HCT116 (cell line): ENCODE results near the gene TFDP1. TPM values are rescaled to one million over a fixed set of nuclear protein-coding genes. Genes with fewer than 3 reads are reported as not detected.

Experiments
- ATAC-seq: fragments of 200-7000 bp; cut with Tn5 transposase; 2 replicates; pipeline ENCODE4 v1.9.1; 2020; ENCODE audit warnings: mild to moderate bottlenecking, moderate library complexity
- BruUV-seq: library from RNA; stranded (reverse); fragments of 400-500 nt; replicated peaks from 2 replicates; lab custom pipeline; 2021; lab: Mats Ljungman, UMichigan
- CTCF ChIA-PET: fragments of 300-600 bp; sonication (Branson Sonifier 250); formaldehyde crosslinking; loops from one replicate; lab custom pipeline; 2021; ENCODE audit warnings: antibody characterized with exemption; lab: Charles Lee
- POLR2A ChIA-PET: fragments of 300-600, 350-600 bp; sonication (Branson Sonifier 250); formaldehyde crosslinking; loops from one replicate; lab custom pipeline; 2021; ENCODE audit warnings: antibody characterized with exemption; lab: Charles Lee
- RAD21 ChIA-PET, 2 experiments: fragments of 300-600 bp; sonication (Branson Sonifier 250); formaldehyde crosslinking; loops; one replicate each; lab custom pipeline; 2023; ENCODE audit warnings: low total read pairs in 2 of 2; ENCODE audit not compliant: uncharacterized antibody in 2 of 2, unreplicated experiment in 2 of 2, low non-redundant PET in 1 of 2; lab: Charles Lee
- DNase-seq: peaks from one replicate; pipeline ENCODE4 v3.0.0-alpha.2; 2010; ENCODE audit warnings: low read depth, low spot score
- H2AFZ ChIP-seq: fragments of 200-600 bp; shearing (Covaris generic), sonication (generic); 2 replicates; pipeline ENCODE4 v1.6.1; 2017; ENCODE audit warnings: low read depth, mixed run types, mixed read lengths, antibody characterized with exemption, low read length; ENCODE audit not compliant: poor library complexity, severe bottlenecking
- H3K27ac ChIP-seq: 2 replicates; pipeline ENCODE4 v1.5.1; 2012; ENCODE audit warnings: low read depth, low read length
- H3K27me3 ChIP-seq: fragments of 200-600 bp; sonication (generic); 2 replicates; pipeline ENCODE4 v1.6.1; 2016; ENCODE audit warnings: mixed run types, low read length, mixed read lengths; ENCODE audit not compliant: insufficient read depth
- H3K36me3 ChIP-seq, 2 experiments: fragments of 200-500 bp in 1 of 2; fragments of 200-600 bp in 1 of 2; sonication (Bioruptor generic) in 1 of 2; sonication (generic) in 1 of 2; 2 replicates each; pipeline versions ENCODE4 v1.5.1 to v1.6.1; 2014 to 2016; ENCODE audit warnings: low read length in 2 of 2, inconsistent platforms in 1 of 2, mixed read lengths in 1 of 2, mixed run types in 1 of 2; ENCODE audit not compliant: insufficient read depth in 2 of 2, control insufficient read depth in 1 of 2
- H3K4me1 ChIP-seq, 2 experiments: fragments of 200-600 bp in 1 of 2; sonication (generic) in 1 of 2; 2 replicates each; pipeline versions ENCODE4 v1.5.1 to v1.6.1; 2012 to 2017; ENCODE audit warnings: low read length in 2 of 2, inconsistent platforms in 1 of 2, mild to moderate bottlenecking in 1 of 2, mixed read lengths in 1 of 2, mixed run types in 1 of 2, moderate library complexity in 1 of 2; ENCODE audit not compliant: insufficient read depth in 2 of 2, control insufficient read depth in 1 of 2
- H3K4me2 ChIP-seq: fragments of 200-600 bp; sonication (generic); 2 replicates; pipeline ENCODE4 v1.6.1; 2017; ENCODE audit warnings: mixed run types, low read length, mixed read lengths
- H3K4me3 ChIP-seq, 2 experiments: fragments of 200-600 bp in 1 of 2; sonication (generic) in 1 of 2; replicated peaks in 1 of 2; 2 replicates each; pipeline ENCODE4 v1.5.1; 2011 to 2016; ENCODE audit warnings: low read length in 2 of 2, control low read depth in 1 of 2, low read depth in 1 of 2, mild to moderate bottlenecking in 1 of 2, mixed read lengths in 1 of 2, mixed run types in 1 of 2
- H3K79me2 ChIP-seq: fragments of 200-600 bp; sonication (generic); 2 replicates; pipeline ENCODE4 v1.6.1; 2017; ENCODE audit warnings: mild to moderate bottlenecking, mixed run types, low read length, moderate library complexity, mixed read lengths; ENCODE audit not compliant: insufficient read depth
- H3K9ac ChIP-seq: fragments of 200-600 bp; sonication (generic); 2 replicates; pipeline ENCODE4 v1.6.1; 2016; ENCODE audit warnings: low read length, mixed read lengths
- H3K9me2 ChIP-seq: fragments of 200-600 bp; sonication (generic), shearing (Covaris generic); 2 replicates; pipeline ENCODE4 v1.6.1; 2017; ENCODE audit warnings: mixed run types, mild to moderate bottlenecking, moderate library complexity; ENCODE audit not compliant: insufficient read depth
- H3K9me3 ChIP-seq, 2 experiments: fragments of 200-500 bp in 1 of 2; fragments of 200-600 bp in 1 of 2; sonication (Bioruptor generic) in 1 of 2; sonication (generic) in 1 of 2; 2 replicates each; pipeline ENCODE4 v1.6.1; 2014 to 2017; ENCODE audit warnings: low read length in 2 of 2, mixed read lengths in 2 of 2, inconsistent platforms in 1 of 2, low read depth in 1 of 2, mild to moderate bottlenecking in 1 of 2, mixed run types in 1 of 2, moderate library complexity in 1 of 2; ENCODE audit not compliant: control insufficient read depth in 1 of 2, insufficient read depth in 1 of 2
- H4K20me1 ChIP-seq: fragments of 200-600 bp; sonication (generic), shearing (Covaris generic); 2 replicates; pipeline ENCODE4 v1.6.1; 2017; ENCODE audit warnings: mixed run types, mild to moderate bottlenecking, moderate library complexity; ENCODE audit not compliant: insufficient read depth
- CBX3 ChIP-seq: IDR thresholded peaks from 2 replicates; pipeline ENCODE4 v1.6.1; 2012; ENCODE audit warnings: low read depth
- CEBPB ChIP-seq: IDR thresholded peaks from 2 replicates; pipeline ENCODE4 v1.6.1; 2012; ENCODE audit warnings: low read depth
- ELF1 ChIP-seq: IDR thresholded peaks from 2 replicates; pipeline ENCODE4 v1.6.1; 2012; ENCODE audit warnings: low read depth, borderline replicate concordance
- FOSL1 ChIP-seq: IDR thresholded peaks from 2 replicates; pipeline ENCODE4 v1.6.1; 2012; ENCODE audit warnings: low read depth
- JUND ChIP-seq: IDR thresholded peaks from 2 replicates; pipeline ENCODE4 v1.6.1; 2012
- POLR2A ChIP-seq: IDR thresholded peaks from 2 replicates; pipeline ENCODE4 v1.7.0; 2011; ENCODE audit warnings: borderline replicate concordance; ENCODE audit not compliant: insufficient read depth, insufficient read length; ENCODE audit errors: extremely low read depth
- TCF7L2 ChIP-seq: IDR thresholded peaks from 2 replicates; pipeline ENCODE4 v1.7.0; 2011; ENCODE audit warnings: borderline replicate concordance, inconsistent platforms; ENCODE audit not compliant: insufficient read depth, insufficient read length; ENCODE audit errors: extremely low read depth
- ZFX ChIP-seq: fragments of 450-650 bp; IDR thresholded peaks from 2 replicates; pipeline ENCODE4 v1.6.1; 2017
- intact Hi-C: fragments of 100-400 bp; cut with micrococcal nuclease; formaldehyde crosslinking; loops from 2 replicates; pipeline ENCODE4 v1.10.0; 2022
- total RNA-seq: library from RNA; stranded (reverse); gene quantifications from one replicate; pipeline ENCODE4 v1.2.1, GENCODE V29; 2021; ENCODE audit not compliant: unreplicated experiment
- TF ChIP-seq, protein P1 (sequence below): IDR thresholded peaks from 2 replicates; pipeline ENCODE4 v1.6.1; 2012
- TF ChIP-seq, protein P2 (sequence below), 3 experiments: fragments of 200-600 bp in 1 of 3; sonication (generic) in 1 of 3; IDR thresholded peaks in 2 of 3; conservative IDR thresholded peaks in 1 of 3; 2 replicates each; pipeline ENCODE4 v1.5.1; 2012 to 2017; ENCODE audit warnings: low read depth in 2 of 3, low read length in 2 of 3, antibody characterized with exemption in 1 of 3, borderline replicate concordance in 1 of 3, control low read depth in 1 of 3, mild to moderate bottlenecking in 1 of 3, mixed read lengths in 1 of 3, mixed run types in 1 of 3, moderate library complexity in 1 of 3; ENCODE audit not compliant: insufficient read depth in 1 of 3
- TF ChIP-seq, protein P3 (sequence below): IDR thresholded peaks from 2 replicates; pipeline ENCODE4 v1.6.1; 2012; ENCODE audit warnings: low read depth

The TFDP1 gene
- total RNA-seq, 1 experiment from 2014 or later: 169 TPM

GRCh38 chr13:113564331-113565023, 20.1 kb upstream of the TFDP1 start:
- ChIA-PET CTCF (interaction anchor here (1.1 kb wide), 1 partner anchor 383 kb away, joined by 3 read pairs; no protein-coding TSS in a partner anchor), POLR2A (no interaction called here), RAD21 (no interaction called here)
- Histone ChIP-seq H3K9me3 (no peaks in the 10 kb centered on the region), H3K27ac (no peak overlapping the region), H2AFZ (no peak overlapping the region), H3K4me1 (peaks cover 0 to 11% of the 10 kb centered on the region in 2 experiments; a peak in 1 of 4 replicates), H3K79me2 (no peaks in the 10 kb centered on the region), H3K9me2 (no peaks in the 10 kb centered on the region), H4K20me1 (no peaks in the 10 kb centered on the region), H3K27me3 (no peaks in the 10 kb centered on the region), H3K4me2 (no peak overlapping the region), H3K4me3 (no peak overlapping the region), H3K9ac (no peak overlapping the region), H3K36me3 (no peaks in the 10 kb centered on the region)
- BruUV-seq: no TSS peak
- TF ChIP-seq ZFX: no peak
- TF ChIP-seq CEBPB: no peak
- TF ChIP-seq JUND: no peak
- TF ChIP-seq TCF7L2: no peak
- TF ChIP-seq, protein P1, sequence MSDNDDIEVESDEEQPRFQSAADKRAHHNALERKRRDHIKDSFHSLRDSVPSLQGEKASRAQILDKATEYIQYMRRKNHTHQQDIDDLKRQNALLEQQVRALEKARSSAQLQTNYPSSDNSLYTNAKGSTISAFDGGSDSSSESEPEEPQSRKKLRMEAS: no peak
- TF ChIP-seq POLR2A: no peak
- TF ChIP-seq, protein P2, sequence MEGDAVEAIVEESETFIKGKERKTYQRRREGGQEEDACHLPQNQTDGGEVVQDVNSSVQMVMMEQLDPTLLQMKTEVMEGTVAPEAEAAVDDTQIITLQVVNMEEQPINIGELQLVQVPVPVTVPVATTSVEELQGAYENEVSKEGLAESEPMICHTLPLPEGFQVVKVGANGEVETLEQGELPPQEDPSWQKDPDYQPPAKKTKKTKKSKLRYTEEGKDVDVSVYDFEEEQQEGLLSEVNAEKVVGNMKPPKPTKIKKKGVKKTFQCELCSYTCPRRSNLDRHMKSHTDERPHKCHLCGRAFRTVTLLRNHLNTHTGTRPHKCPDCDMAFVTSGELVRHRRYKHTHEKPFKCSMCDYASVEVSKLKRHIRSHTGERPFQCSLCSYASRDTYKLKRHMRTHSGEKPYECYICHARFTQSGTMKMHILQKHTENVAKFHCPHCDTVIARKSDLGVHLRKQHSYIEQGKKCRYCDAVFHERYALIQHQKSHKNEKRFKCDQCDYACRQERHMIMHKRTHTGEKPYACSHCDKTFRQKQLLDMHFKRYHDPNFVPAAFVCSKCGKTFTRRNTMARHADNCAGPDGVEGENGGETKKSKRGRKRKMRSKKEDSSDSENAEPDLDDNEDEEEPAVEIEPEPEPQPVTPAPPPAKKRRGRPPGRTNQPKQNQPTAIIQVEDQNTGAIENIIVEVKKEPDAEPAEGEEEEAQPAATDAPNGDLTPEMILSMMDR (IDR thresholded peaks at IDR 0.05 in 2 of 3, conservative IDR thresholded peaks at IDR 0.05 in 1 of 3; ENCODE audit: borderline replicate concordance in 1 of 3, insufficient read depth in 1 of 3, low read depth in 2 of 3, low read length in 2 of 3): no peak
- TF ChIP-seq FOSL1: no peak
- TF ChIP-seq CBX3: no peak
- TF ChIP-seq, protein P3, sequence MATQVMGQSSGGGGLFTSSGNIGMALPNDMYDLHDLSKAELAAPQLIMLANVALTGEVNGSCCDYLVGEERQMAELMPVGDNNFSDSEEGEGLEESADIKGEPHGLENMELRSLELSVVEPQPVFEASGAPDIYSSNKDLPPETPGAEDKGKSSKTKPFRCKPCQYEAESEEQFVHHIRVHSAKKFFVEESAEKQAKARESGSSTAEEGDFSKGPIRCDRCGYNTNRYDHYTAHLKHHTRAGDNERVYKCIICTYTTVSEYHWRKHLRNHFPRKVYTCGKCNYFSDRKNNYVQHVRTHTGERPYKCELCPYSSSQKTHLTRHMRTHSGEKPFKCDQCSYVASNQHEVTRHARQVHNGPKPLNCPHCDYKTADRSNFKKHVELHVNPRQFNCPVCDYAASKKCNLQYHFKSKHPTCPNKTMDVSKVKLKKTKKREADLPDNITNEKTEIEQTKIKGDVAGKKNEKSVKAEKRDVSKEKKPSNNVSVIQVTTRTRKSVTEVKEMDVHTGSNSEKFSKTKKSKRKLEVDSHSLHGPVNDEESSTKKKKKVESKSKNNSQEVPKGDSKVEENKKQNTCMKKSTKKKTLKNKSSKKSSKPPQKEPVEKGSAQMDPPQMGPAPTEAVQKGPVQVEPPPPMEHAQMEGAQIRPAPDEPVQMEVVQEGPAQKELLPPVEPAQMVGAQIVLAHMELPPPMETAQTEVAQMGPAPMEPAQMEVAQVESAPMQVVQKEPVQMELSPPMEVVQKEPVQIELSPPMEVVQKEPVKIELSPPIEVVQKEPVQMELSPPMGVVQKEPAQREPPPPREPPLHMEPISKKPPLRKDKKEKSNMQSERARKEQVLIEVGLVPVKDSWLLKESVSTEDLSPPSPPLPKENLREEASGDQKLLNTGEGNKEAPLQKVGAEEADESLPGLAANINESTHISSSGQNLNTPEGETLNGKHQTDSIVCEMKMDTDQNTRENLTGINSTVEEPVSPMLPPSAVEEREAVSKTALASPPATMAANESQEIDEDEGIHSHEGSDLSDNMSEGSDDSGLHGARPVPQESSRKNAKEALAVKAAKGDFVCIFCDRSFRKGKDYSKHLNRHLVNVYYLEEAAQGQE: no peak
- TF ChIP-seq ELF1: no peak
- intact Hi-C loops: loop anchor here (5.0 kb wide), 1 partner anchor 107 kb away; no protein-coding TSS in a partner anchor
- no peak for ATAC-seq
- no peak for DNase-seq
